Activated CD4-positive, alpha-beta T cell treated with anti-CD3 and anti-CD28 coated beads for 36 hours (primary cell): ENCODE data around the gene HTD2. TPM values are rescaled to one million over a fixed set of nuclear protein-coding genes. Genes with fewer than 3 reads are reported as not detected.
A peak's percentile ranks its signal among the peaks of the same experiment; 100 is the strongest.

Source experiments
- ATAC-seq: fragments of 200-7000 bp; cut with Tn5 transposase; one replicate; pipeline ENCODE4 v1.10.0; 2021; ENCODE audit warnings: mild to moderate bottlenecking, moderate library complexity
- CTCF ChIA-PET: fragments of 350-600 bp; sonication (Branson Sonifier 250); formaldehyde crosslinking; loops from one replicate; lab custom pipeline; 2021; ENCODE audit warnings: antibody characterized with exemption; lab: Charles Lee
- POLR2A ChIA-PET: fragments of 350-600 bp; sonication (Branson Sonifier 250); formaldehyde crosslinking; loops from one replicate; lab custom pipeline; 2021; ENCODE audit warnings: antibody characterized with exemption, inconsistent platforms; lab: Charles Lee
- DNase-seq: peaks from one replicate; pipeline ENCODE4 v3.0.0-alpha.2; 2020
- H3K27ac Mint-ChIP-seq: one replicate; pipeline ENCODE4 v1.8.0; 2021; ENCODE audit warnings: mixed read lengths
- H3K27me3 Mint-ChIP-seq: one replicate; pipeline ENCODE4 v1.8.0; 2021; ENCODE audit warnings: mixed read lengths
- H3K36me3 Mint-ChIP-seq: one replicate; pipeline ENCODE4 v1.8.0; 2021; ENCODE audit warnings: low read depth, mixed read lengths
- H3K4me1 Mint-ChIP-seq: one replicate; pipeline ENCODE4 v1.8.0; 2021; ENCODE audit warnings: mixed read lengths
- H3K4me3 Mint-ChIP-seq: one replicate; pipeline ENCODE4 v1.8.0; 2021; ENCODE audit warnings: mild to moderate bottlenecking, moderate library complexity, mixed read lengths
- H3K9me3 Mint-ChIP-seq: one replicate; pipeline ENCODE4 v1.8.0; 2021; ENCODE audit warnings: low read depth, mixed read lengths
- intact Hi-C, 2 experiments: fragments of 100-400 bp; cut with DNase I in 1 of 2; cut with micrococcal nuclease in 1 of 2; formaldehyde crosslinking; loops; one replicate each; pipeline versions ENCODE4 v1.14.2 to v1.15.1; 2022 to 2024; cut with DNase I, micrococcal nuclease
- total RNA-seq, 2 experiments: library from RNA; stranded (reverse); gene quantifications; one replicate each; pipeline ENCODE4 v1.2.3, GENCODE V29; 2021

The HTD2 gene
- total RNA-seq, 2 experiments from 2014 or later: 2.3 to 7.9 TPM

DNA sequence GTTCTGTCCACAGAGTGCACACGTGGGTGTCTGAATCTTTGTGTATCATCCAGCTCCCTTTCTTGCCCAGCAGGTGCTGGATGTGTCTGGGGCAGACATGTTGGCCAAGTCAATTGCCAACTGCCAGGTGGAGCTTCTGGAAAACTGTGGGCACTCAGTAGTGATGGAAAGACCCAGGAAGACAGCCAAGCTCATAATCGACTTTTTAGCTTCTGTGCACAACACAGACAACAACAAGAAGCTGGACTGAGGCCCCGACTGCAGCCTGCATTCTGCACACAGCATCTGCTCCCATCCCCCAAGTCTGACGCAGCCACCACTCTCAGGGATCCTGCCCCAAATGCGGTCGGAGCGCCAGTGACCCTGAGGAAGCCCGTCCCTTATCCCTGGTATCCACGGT lies 12.8 kb upstream of the HTD2 start:
- Mint-ChIP-seq H3K9me3 (no peaks in the 10 kb centered on the region), H3K4me1 (no peaks in the 10 kb centered on the region), H3K36me3 (no peaks in the 10 kb centered on the region), H3K27ac (no peak overlapping the region), H3K27me3 (peaks cover 3% of the 10 kb centered on the region), H3K4me3 (no peak overlapping the region)
- intact Hi-C loops: no loop called here
- ATAC-seq (no peak), DNase-seq (no peak)
- CTCF ChIA-PET: interaction anchor here (1.1 to 2.6 kb wide), 2 partner anchors 13 to 53 kb away, joined by 3 to 14 read pairs; partner anchors contain the start of genes HTD2 and RPP14
- POLR2A ChIA-PET: no interaction called here

- no peaks in the 10 kb centered on the region for H3K36me3 Mint-ChIP-seq
- H3K9me3 Mint-ChIP-seq: peaks cover under 1% of the 10 kb centered on the region
- H3K27ac Mint-ChIP-seq: no peak overlapping the region
- DNase-seq (no peak), ATAC-seq (no peak)
- intact Hi-C loops: no loop called here
- POLR2A ChIA-PET: no interaction called here
- CTCF ChIA-PET: interaction anchor here (0.6 to 1.2 kb wide), 3 partner anchors 58 to 1099 kb away, joined by 3 read pairs; no protein-coding TSS in a partner anchor
- H3K4me3 Mint-ChIP-seq: no peak overlapping the region
- H3K4me1 Mint-ChIP-seq: no peaks in the 10 kb centered on the region
- peaks cover 12% of the 10 kb centered on the region for H3K27me3 Mint-ChIP-seq
Measured at GRCh38 chr3:58296269-58296668, 10.1 kb upstream of the HTD2 start.

- Mint-ChIP-seq H3K4me1 (no peaks in the 10 kb centered on the region), H3K4me3 (no peak overlapping the region), H3K36me3 (no peaks in the 10 kb centered on the region), H3K27me3 (peaks cover 14% of the 10 kb centered on the region), H3K9me3 (peaks cover 3% of the 10 kb centered on the region), H3K27ac (no peak overlapping the region)
- intact Hi-C loops: no loop called here
- ATAC-seq: no peak
- CTCF ChIA-PET: interaction anchor here (0.6 to 1.2 kb wide), 3 partner anchors 9 to 1100 kb away, joined by 3 read pairs; partner anchors contain the start of genes HTD2 and RPP14
- POLR2A ChIA-PET: no interaction called here
- no peak for DNase-seq
Measured at GRCh38 chr3:58296843-58297242, 9.5 kb upstream of the HTD2 start.

DNA sequence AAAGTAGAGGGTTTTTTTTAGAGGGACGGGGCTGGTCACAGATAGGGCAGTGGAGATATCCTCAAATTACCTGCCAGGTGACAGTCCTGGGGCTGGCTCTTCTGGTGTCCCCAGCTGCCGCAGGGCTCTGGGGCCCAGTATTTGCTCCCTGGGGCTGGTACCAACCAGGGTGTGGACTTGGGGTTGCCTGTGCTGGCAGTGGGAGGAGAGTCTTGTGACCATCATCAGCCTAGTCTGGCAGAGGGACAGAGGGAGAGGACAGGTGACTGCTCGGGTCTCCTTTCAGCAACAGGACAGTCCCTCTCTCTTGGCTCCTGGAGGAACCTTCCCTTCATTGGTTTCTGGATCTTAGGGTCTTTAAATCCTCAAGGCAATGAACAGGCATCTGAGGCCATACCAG lies 8.1 kb upstream of the HTD2 start:
- intact Hi-C loops: no loop called here
- Mint-ChIP-seq H3K9me3 (peaks cover 3% of the 10 kb centered on the region), H3K27ac (no peak overlapping the region), H3K4me1 (no peaks in the 10 kb centered on the region), H3K36me3 (no peaks in the 10 kb centered on the region), H3K4me3 (no peak overlapping the region), H3K27me3 (peaks cover 14% of the 10 kb centered on the region)
- no peak for ATAC-seq
- ChIA-PET POLR2A (no interaction called here), CTCF (interaction anchor here (1.3 to 2.6 kb wide), 2 partner anchors 110 to 114 kb away, joined by 3 to 12 read pairs; no protein-coding TSS in a partner anchor)
- no peak for DNase-seq

DNA sequence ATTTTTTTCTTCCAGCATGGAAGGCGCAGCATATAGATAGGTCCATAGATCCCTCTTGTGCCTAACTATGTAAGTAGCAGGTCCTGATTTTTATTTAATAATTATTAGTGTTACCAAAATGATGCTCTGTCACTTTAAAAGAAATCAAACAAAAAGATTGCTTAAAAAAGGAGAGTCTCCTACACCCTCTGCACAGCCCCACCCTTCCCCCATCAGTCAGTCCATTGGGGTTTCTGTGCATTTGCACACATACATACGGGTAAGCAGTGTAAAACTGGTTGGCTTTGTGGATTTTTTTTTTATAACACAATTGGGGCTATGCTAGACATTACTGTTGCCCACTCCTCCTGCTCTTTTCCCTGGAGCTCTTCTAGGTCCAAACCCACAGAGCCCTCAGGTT lies 7.2 kb upstream of the HTD2 start:
- Mint-ChIP-seq H3K4me3 (no peak overlapping the region), H3K27me3 (peaks cover 14% of the 10 kb centered on the region), H3K9me3 (peaks cover 3% of the 10 kb centered on the region), H3K36me3 (no peaks in the 10 kb centered on the region), H3K27ac (no peak overlapping the region), H3K4me1 (no peaks in the 10 kb centered on the region)
- intact Hi-C loops: no loop called here
- DNase-seq: no peak
- no peak for ATAC-seq
- ChIA-PET CTCF (interaction anchor here (0.7 to 2.6 kb wide), 3 partner anchors 82 to 115 kb away, joined by 3 to 12 read pairs (median 4); no protein-coding TSS in a partner anchor), POLR2A (no interaction called here)

- Mint-ChIP-seq H3K9me3 (peaks cover 3% of the 10 kb centered on the region), H3K27ac (no peak overlapping the region), H3K36me3 (no peaks in the 10 kb centered on the region), H3K4me3 (no peak overlapping the region), H3K27me3 (peaks cover 14% of the 10 kb centered on the region), H3K4me1 (no peaks in the 10 kb centered on the region)
- ATAC-seq (no peak), DNase-seq (no peak)
- POLR2A ChIA-PET: no interaction called here
- CTCF ChIA-PET: interaction anchor here (0.6 to 2.6 kb wide), 6 partner anchors 64 to 192 kb away, joined by 3 to 12 read pairs (median 4); partner anchors contain the start of gene KCTD6
- intact Hi-C loops: loop anchor here (1.0 kb wide), 1 partner anchor 113 kb away; no protein-coding TSS in a partner anchor
Measured at GRCh38 chr3:58299839-58300516, 6.3 kb upstream of the HTD2 start.

- H3K9me3 Mint-ChIP-seq: no peaks in the 10 kb centered on the region
- no peaks in the 10 kb centered on the region for H3K27me3 Mint-ChIP-seq
- no peak for ATAC-seq
- peaks cover 30% of the 10 kb centered on the region for H3K4me1 Mint-ChIP-seq
- DNase-seq: peak; percentile 63
- intact Hi-C loops: loop anchor here (1.0 to 5.0 kb wide), 11 partner anchors 14 to 745 kb away; partner anchors contain the start of genes ARF4 (in 1 of the 2), CFAP20DC (in 1 of the 2) and PDHB (in 1 of the 2)
- H3K27ac Mint-ChIP-seq: peak overlapping the region; percentile 97
- H3K4me3 Mint-ChIP-seq: peak overlapping the region; percentile 97
- CTCF ChIA-PET: interaction anchor here (0.6 to 5.1 kb wide), 29 partner anchors 9 to 324 kb away, joined by 3 to 72 read pairs (median 6); partner anchors contain the start of genes ABHD6, KCTD6 and PXK
- POLR2A ChIA-PET: no interaction called here
- H3K36me3 Mint-ChIP-seq: peaks cover 37% of the 10 kb centered on the region
Measured at GRCh38 chr3:58307639-58308215, 1.4 kb downstream of the HTD2 start.

DNA sequence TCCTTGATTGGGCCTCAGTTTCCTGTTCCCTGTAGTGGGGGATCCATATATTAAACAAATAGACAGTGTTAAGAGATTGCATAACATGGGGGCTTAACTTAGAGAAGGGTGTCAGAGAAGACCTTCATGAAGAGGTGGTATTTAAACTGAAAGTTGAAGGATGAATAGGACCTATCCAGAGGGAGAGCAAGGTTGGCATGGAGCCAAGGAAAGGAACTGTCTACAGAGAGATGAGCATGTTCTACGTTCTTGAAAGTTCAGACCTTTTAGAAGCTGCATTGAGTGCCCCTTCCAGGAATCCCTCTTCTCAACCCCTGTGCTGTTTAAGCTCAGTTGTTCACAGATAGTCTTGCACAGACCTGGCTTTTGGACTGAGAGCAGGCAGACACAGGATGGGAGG lies 2.4 kb downstream of the HTD2 start:
- intact Hi-C loops: loop anchor here (5.0 kb wide), 3 partner anchors 131 to 744 kb away; partner anchors contain the start of gene CFAP20DC (in 1 of the 2)
- ChIA-PET CTCF (interaction anchor here (1.3 to 5.1 kb wide), 7 partner anchors 13 to 155 kb away, joined by 3 to 72 read pairs (median 40); partner anchors contain the start of gene PXK), POLR2A (no interaction called here)
- Mint-ChIP-seq H3K27me3 (no peaks in the 10 kb centered on the region), H3K4me3 (peak overlapping the region; percentile 97), H3K9me3 (no peaks in the 10 kb centered on the region), H3K4me1 (peaks cover 30% of the 10 kb centered on the region), H3K36me3 (peaks cover 45% of the 10 kb centered on the region), H3K27ac (peak overlapping the region; percentile 97)
- ATAC-seq: no peak
- DNase-seq: no peak

DNA sequence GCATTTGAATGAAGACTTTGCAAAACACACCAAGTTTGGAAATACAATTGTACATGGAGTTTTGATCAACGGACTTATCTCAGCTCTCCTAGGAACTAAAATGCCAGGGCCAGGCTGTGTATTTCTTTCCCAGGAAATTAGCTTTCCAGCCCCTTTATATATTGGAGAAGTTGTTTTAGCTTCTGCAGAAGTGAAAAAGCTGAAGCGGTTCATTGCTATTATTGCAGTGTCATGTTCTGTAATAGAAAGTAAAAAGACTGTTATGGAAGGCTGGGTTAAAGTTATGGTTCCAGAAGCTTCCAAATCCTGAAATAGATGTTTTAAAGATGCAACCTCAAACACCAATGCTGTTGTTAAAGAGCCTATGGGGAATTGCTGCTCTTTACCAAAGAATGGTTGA lies 11.5 kb downstream of the HTD2 start:
- no peaks in the 10 kb centered on the region for H3K9me3 Mint-ChIP-seq
- DNase-seq (no peak), ATAC-seq (no peak)
- H3K27me3 Mint-ChIP-seq: no peaks in the 10 kb centered on the region
- ChIA-PET POLR2A (no interaction called here), CTCF (interaction anchor here (2.5 to 9.5 kb wide), 2 partner anchors 10 to 97 kb away, joined by 6 to 72 read pairs; partner anchors contain the start of genes HTD2 and RPP14)
- no peak overlapping the region for H3K27ac Mint-ChIP-seq
- peaks cover 33% of the 10 kb centered on the region for H3K36me3 Mint-ChIP-seq
- peaks cover 7% of the 10 kb centered on the region for H3K4me1 Mint-ChIP-seq
- no peak overlapping the region for H3K4me3 Mint-ChIP-seq
- intact Hi-C loops: no loop called here

DNA sequence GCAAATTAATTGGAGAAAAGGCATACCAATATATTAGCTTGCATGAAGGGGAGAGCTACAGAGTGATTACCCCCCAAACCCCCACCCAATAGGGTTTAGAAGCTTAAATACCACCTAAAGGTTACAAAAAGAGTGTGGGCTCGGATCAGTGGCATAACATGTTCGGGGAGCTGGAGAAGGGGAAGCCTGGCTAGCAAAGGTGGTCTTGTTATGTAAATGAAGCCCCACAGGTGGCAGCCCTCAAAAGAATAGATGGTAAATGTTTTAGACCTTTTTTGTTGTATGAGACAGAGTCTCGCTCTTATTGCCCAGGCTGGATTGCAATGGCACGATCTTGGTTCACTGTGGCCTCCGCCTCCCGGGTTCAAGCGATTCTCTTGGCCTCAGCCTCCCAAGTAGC lies 15.5 kb downstream of the HTD2 start:
- DNase-seq (no peak), ATAC-seq (no peak)
- Mint-ChIP-seq H3K9me3 (no peaks in the 10 kb centered on the region), H3K4me1 (peaks cover 40% of the 10 kb centered on the region), H3K4me3 (no peak overlapping the region), H3K27ac (no peak overlapping the region), H3K27me3 (no peaks in the 10 kb centered on the region), H3K36me3 (peaks cover 10% of the 10 kb centered on the region)
- CTCF ChIA-PET: interaction anchor here (0.8 to 9.5 kb wide), 11 partner anchors 11 to 248 kb away, joined by 3 to 72 read pairs (median 3); partner anchors contain the start of genes HTD2 and RPP14
- intact Hi-C loops: loop anchor here (1.0 to 5.0 kb wide), 7 partner anchors 14 to 731 kb away; partner anchors contain the start of gene CFAP20DC (in 1 of the 2)
- POLR2A ChIA-PET: no interaction called here

GRCh38 chr3:58322793-58323192 lies 16.5 kb downstream of the HTD2 start:
- Mint-ChIP-seq H3K4me3 (no peak overlapping the region), H3K27ac (peak overlapping the region; percentile 25), H3K27me3 (no peaks in the 10 kb centered on the region), H3K36me3 (peaks cover 8% of the 10 kb centered on the region), H3K4me1 (peaks cover 40% of the 10 kb centered on the region), H3K9me3 (no peaks in the 10 kb centered on the region)
- ATAC-seq (no peak), DNase-seq (no peak)
- ChIA-PET POLR2A (interaction anchor here (0.7 kb wide), 1 partner anchor 93 kb away, joined by 4 read pairs; no protein-coding TSS in a partner anchor), CTCF (interaction anchor here (0.6 to 9.5 kb wide), 5 partner anchors 12 to 1800 kb away, joined by 4 to 72 read pairs (median 5); partner anchors contain the start of genes HTD2 and RPP14)
- intact Hi-C loops: loop anchor here (5.0 kb wide), 3 partner anchors 210 to 730 kb away; partner anchors contain the start of gene CFAP20DC (in 1 of the 2)
